Spleen (tissue), 11 donors: Measurements from ENCODE around the gene CDH13. TPM values are rescaled to one million over a fixed set of nuclear protein-coding genes. Genes with fewer than 3 reads are reported as not detected.

Experiments used
- DNase-seq: peaks from one replicate; pipeline ENCODE4 v3.0.0-alpha.2; 2020
- H3K27ac ChIP-seq, 8 donors: fragments of 200-600 bp; sonication (generic) in 7 of 8; 1 replicate in 4 of 8; 2 replicates in 4 of 8; pipeline versions ENCODE4 v1.5.0 to v1.8.0; 2016 to 2021; ENCODE audit warnings: inconsistent platforms in 4 of 8, mild to moderate bottlenecking in 4 of 8, moderate library complexity in 1 of 8
- H3K27me3 ChIP-seq, 7 donors: fragments of 200-600 bp; sonication (generic) in 6 of 7; replicated peaks in 1 of 7; 1 replicate in 4 of 7; 2 replicates in 3 of 7; pipeline versions ENCODE4 v1.5.0 to v1.8.0; 2016 to 2021; ENCODE audit warnings: inconsistent platforms in 3 of 7, mild to moderate bottlenecking in 1 of 7
- H3K36me3 ChIP-seq, 6 donors: fragments of 200-600 bp; sonication (generic) in 5 of 6; 1 replicate in 4 of 6; 2 replicates in 2 of 6; pipeline versions ENCODE4 v1.5.0 to v1.8.0; 2016 to 2021; ENCODE audit warnings: inconsistent platforms in 2 of 6
- H3K4me1 ChIP-seq, 6 donors: fragments of 200-600 bp; sonication (generic) in 5 of 6; 1 replicate in 3 of 6; 2 replicates in 3 of 6; pipeline versions ENCODE4 v1.5.0 to v1.8.0; 2016 to 2021; ENCODE audit warnings: inconsistent platforms in 3 of 6
- H3K4me3 ChIP-seq, 8 donors: fragments of 200-600 bp; sonication (generic) in 7 of 8; 1 replicate in 4 of 8; 2 replicates in 4 of 8; pipeline versions ENCODE4 v1.5.0 to v1.8.0; 2016 to 2021; ENCODE audit warnings: inconsistent platforms in 4 of 8, mild to moderate bottlenecking in 4 of 8, moderate library complexity in 2 of 8
- H3K9me3 ChIP-seq, 8 donors: fragments of 200-600 bp; sonication (generic) in 7 of 8; 1 replicate in 4 of 8; 2 replicates in 4 of 8; pipeline versions ENCODE4 v1.5.0 to v1.8.0; 2016 to 2021; ENCODE audit warnings: inconsistent platforms in 4 of 8
- POLR2A ChIP-seq, 3 donors: fragments of 450-650 bp; IDR thresholded peaks; one replicate each; pipeline ENCODE4 v1.5.1; 2017; ENCODE audit warnings: antibody characterized with exemption in 3 of 3, mild to moderate bottlenecking in 1 of 3
- POLR2AphosphoS5 ChIP-seq, 3 donors: sonication (generic); formaldehyde crosslinking; IDR thresholded peaks; one replicate each; pipeline ENCODE4 v1.5.1; 2017; ENCODE audit warnings: antibody characterized with exemption in 3 of 3
- WGBS, 5 donors: extraction: QIAGEN DNeasy Blood & Tissue Kit in 3 of 5; methylation state at CpG; one replicate each; pipeline versions ENCODE4 v1.1.5 to v1.1.7; 2013 to 2018; 5-methylcytosine and 5-hydroxymethylcytosine counted together
- intact Hi-C: fragments of 100-400 bp; cut with DNase I; formaldehyde crosslinking; loops from one replicate; pipeline ENCODE4 v1.15.0; 2023; ENCODE audit warnings: low total_unique reads
- polyA plus RNA-seq, 3 donors: library from polyadenylated mRNA; stranded (reverse); fragments of 200-250 nt; gene quantifications; one replicate each; pipeline ENCODE4 v1.2.1, GENCODE V29; 2013
- total RNA-seq, 7 donors: library from RNA; depleted of rRNA in 3 of 7; stranded (reverse); fragments of >200 nt in 3 of 7; fragmentation: NEBNext Ultra II Directional in 4 of 7; extraction: Animal tissue kit (Norgen Biotek cat#: 25700) in 4 of 7; gene quantifications; one replicate each; pipeline versions ENCODE4 v1.1.0 to v1.2.1, GENCODE V29; 2016 to 2021
- TF ChIP-seq, protein P1 (sequence below), 11 experiments: fragments of 200-600 bp in 7 of 11; fragments of 450-650 bp in 4 of 11; sonication (generic) in 4 of 11; IDR thresholded peaks in 8 of 11; conservative IDR thresholded peaks in 3 of 11; 1 replicate in 7 of 11; 2 replicates in 4 of 11; pipeline versions ENCODE4 v1.4.0 to v1.8.0; 2016 to 2021; ENCODE audit warnings: antibody characterized with exemption in 11 of 11, inconsistent platforms in 4 of 11, mild to moderate bottlenecking in 1 of 11
- donor health status: healthy with polysubstance abuse.
- donor health status: DM: no; HTN: no; CAD: no; lungs with moderate emphysema.
- donor health status: DM: no; HTN: no; CAD: no.
- donor health status: Bipolar disorder and iron deficiency.
- donor health status: healthy.
- donor health status: DM: no; HTN: no; CAD: no.
- donor health status: DM: yes; HTN: yes; CAD: no.

The CDH13 gene
- total and polyA plus RNA-seq, 10 donors, result 0.13 to 4.6 (median 1.1) TPM

DNA sequence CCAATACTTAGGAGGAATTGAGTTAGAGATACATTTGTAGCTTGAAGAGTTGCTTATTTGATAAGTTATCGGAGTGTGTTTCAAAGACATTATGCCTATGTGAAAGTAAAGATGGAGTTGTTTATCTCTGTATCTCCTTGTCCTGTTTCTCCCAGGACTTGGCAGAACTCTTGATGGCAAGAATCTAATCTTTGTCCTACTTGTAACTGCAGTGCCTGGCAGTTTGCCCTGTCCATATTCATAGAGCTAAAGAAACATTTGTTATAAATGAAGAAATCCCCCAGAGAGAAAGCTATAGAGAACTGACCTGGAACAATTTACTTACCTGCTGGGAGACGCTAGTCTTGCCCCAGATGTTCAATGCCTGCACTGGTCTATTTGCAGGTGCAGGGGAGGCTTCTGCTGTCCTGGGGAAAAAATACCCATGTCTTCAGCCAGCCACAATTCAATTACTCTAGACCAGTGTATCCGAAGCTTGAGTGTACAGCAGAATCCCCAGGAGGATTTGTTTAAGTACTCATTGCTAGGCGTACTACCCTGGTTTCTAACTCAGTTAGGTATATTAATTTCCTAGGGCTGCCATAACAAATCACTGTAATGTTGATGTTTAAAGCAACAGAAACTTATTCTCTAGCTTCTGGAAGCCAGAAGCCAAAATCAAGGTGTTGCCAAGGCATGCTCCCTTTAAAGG lies 771.0 kb downstream of the CDH13 start:
- WGBS, 5 donors, result 77 to 81% (median 79%) methylated on average over 4 of the region's 4 CpGs
- peaks cover 0 to 5% (median 0%) of the 10 kb centered on the region in 7 donors for H3K27me3 ChIP-seq
- no peak overlapping the region for H3K27ac ChIP-seq

DNA sequence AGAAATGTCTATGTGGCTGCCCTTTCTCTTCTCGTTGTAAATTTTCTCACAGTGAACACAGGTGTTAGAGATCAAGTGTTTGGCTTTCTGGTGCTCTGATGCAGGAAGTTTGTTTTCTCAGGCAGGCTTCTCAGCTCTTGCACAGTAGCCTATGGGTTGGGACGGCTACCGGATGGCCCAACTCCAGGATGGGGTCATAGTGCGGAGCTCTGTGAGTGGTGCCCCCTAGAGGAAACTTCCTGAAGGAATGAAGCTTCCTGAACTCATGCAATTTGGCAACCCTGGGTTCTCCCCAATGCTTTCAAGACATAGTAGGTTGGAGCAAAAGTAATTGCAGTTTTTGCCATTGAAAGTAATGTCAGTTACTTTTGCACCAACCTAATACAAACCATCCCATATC lies 773.5 kb downstream of the CDH13 start:
- Histone ChIP-seq H3K4me3 (no peak overlapping the region), H3K9me3 (peaks cover 0 to 34% (median 3%) of the 10 kb centered on the region in 8 donors), H3K27me3 (peaks cover 0 to 14% (median 0%) of the 10 kb centered on the region in 7 donors), H3K4me1 (no peaks in the 10 kb centered on the region), H3K27ac (no peak overlapping the region), H3K36me3 (no peaks in the 10 kb centered on the region)
- TF ChIP-seq, protein P1, sequence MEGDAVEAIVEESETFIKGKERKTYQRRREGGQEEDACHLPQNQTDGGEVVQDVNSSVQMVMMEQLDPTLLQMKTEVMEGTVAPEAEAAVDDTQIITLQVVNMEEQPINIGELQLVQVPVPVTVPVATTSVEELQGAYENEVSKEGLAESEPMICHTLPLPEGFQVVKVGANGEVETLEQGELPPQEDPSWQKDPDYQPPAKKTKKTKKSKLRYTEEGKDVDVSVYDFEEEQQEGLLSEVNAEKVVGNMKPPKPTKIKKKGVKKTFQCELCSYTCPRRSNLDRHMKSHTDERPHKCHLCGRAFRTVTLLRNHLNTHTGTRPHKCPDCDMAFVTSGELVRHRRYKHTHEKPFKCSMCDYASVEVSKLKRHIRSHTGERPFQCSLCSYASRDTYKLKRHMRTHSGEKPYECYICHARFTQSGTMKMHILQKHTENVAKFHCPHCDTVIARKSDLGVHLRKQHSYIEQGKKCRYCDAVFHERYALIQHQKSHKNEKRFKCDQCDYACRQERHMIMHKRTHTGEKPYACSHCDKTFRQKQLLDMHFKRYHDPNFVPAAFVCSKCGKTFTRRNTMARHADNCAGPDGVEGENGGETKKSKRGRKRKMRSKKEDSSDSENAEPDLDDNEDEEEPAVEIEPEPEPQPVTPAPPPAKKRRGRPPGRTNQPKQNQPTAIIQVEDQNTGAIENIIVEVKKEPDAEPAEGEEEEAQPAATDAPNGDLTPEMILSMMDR (IDR thresholded peaks at IDR 0.05 in 8 of 11, conservative IDR thresholded peaks at IDR 0.05 in 3 of 11), result no peak
- TF ChIP-seq POLR2AphosphoS5 (IDR thresholded peaks at IDR 0.05) (no peak), POLR2A (IDR thresholded peaks at IDR 0.05) (no peak)
- intact Hi-C loops, result no loop called here
- DNase-seq, result no peak
- 44 to 79% (median 55%) methylated on average over 4 of the region's 4 CpGs for WGBS, 5 donors

More for the DNA sequence above, 771.0 kb downstream of the CDH13 start:
- Histone ChIP-seq H3K9me3 (peaks cover 0 to 34% (median 3%) of the 10 kb centered on the region in 8 donors), H3K4me1 (no peaks in the 10 kb centered on the region), H3K4me3 (no peak overlapping the region), H3K36me3 (no peaks in the 10 kb centered on the region)
- intact Hi-C loops, result no loop called here
- DNase-seq, result no peak
- TF ChIP-seq, protein P1 (IDR thresholded peaks at IDR 0.05 in 8 of 11, conservative IDR thresholded peaks at IDR 0.05 in 3 of 11), result no peak
- TF ChIP-seq POLR2A (IDR thresholded peaks at IDR 0.05), result no peak
- TF ChIP-seq POLR2AphosphoS5 (IDR thresholded peaks at IDR 0.05), result no peak

DNA sequence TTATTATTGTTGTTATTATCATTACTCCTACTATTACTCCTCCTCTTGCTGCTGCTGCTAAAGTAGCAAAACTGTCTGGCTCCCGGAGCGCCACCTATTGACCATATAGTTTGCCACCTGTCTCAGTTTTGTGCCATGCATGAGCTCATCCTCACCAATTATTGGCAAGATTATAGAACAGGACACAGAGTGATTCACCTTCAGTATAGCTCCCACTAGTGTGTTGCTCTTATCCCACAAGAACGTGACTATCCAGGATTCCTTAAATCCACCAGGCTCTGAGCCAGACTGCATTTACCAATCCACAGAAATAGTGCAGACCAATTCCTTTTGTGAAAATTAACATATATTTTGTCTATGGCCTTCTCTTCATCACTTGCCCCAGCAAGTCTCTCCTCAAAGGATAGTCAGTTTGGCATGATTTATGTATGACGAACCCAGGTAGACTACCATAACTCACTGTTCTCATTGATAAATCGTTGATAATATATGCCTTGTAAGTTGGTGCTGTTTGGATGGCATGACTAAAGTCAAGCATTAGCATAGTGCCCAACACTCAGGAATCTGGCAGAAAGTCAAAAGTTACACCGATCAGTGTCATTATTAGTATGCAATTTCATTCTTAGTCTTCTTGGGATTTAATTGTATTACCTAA lies 775.5 kb downstream of the CDH13 start:
- peaks cover 0 to 27% (median 2%) of the 10 kb centered on the region in 8 donors for H3K9me3 ChIP-seq
- TF ChIP-seq POLR2AphosphoS5 (IDR thresholded peaks at IDR 0.05), result no peak
- TF ChIP-seq POLR2A (IDR thresholded peaks at IDR 0.05), result no peak
- TF ChIP-seq, protein P1 (IDR thresholded peaks at IDR 0.05 in 8 of 11, conservative IDR thresholded peaks at IDR 0.05 in 3 of 11), result no peak
- intact Hi-C loops, result no loop called here
- 85 to 92% (median 88%) methylated on average over 6 of the region's 6 CpGs for WGBS, 5 donors
- no peaks in the 10 kb centered on the region for H3K4me1 ChIP-seq
- no peak for DNase-seq
- no peak overlapping the region for H3K4me3 ChIP-seq
- peaks cover 0 to 14% (median 0%) of the 10 kb centered on the region in 7 donors for H3K27me3 ChIP-seq
- no peak overlapping the region for H3K27ac ChIP-seq
- no peaks in the 10 kb centered on the region for H3K36me3 ChIP-seq

DNA sequence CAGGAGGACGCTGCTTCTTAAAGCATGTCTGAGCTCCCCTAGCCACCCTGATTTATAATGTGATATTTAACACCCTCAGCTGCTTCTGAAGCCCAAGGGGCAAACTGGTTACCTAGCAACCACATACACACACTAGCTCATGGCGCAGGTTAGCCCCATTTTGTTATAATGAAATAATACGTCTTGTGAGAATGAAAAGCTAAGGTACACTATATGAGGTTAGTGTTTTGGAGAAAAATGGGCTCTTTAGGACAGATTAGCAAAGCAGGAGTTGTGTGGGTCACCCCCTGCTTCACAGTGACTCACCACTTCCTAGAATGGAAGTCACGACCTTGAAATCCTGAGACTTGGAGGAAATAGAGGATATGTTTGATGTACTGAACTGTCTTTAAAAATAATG lies 776.2 kb downstream of the CDH13 start:
- Histone ChIP-seq H3K4me1 (no peaks in the 10 kb centered on the region), H3K36me3 (no peaks in the 10 kb centered on the region), H3K9me3 (peaks cover 0 to 27% (median 2%) of the 10 kb centered on the region in 8 donors), H3K27ac (no peak overlapping the region), H3K4me3 (no peak overlapping the region), H3K27me3 (peaks cover 0 to 14% (median 0%) of the 10 kb centered on the region in 7 donors)
- intact Hi-C loops, result no loop called here
- no peak for TF ChIP-seq POLR2AphosphoS5 (IDR thresholded peaks at IDR 0.05)
- TF ChIP-seq, protein P1 (IDR thresholded peaks at IDR 0.05 in 8 of 11, conservative IDR thresholded peaks at IDR 0.05 in 3 of 11), result no peak
- no peak for TF ChIP-seq POLR2A (IDR thresholded peaks at IDR 0.05)
- no peak for DNase-seq
- 53 to 72% (median 63%) methylated on average over 4 of the region's 4 CpGs for WGBS, 5 donors
